CD4-positive, alpha-beta T cell treated with Interleukin-4 for 1 hour (primary cell): Measurements from ENCODE around the gene EFCAB5.
"Not testable (repeated sequence)": the region's sequence is repeated elsewhere in the genome, so short reads cannot be mapped to it uniquely, and the experiment has no call there.

Experiments
- DNase-seq, 2 donors: peaks; one replicate each; pipeline ENCODE4 v3.0.0-alpha.2; 2020 to 2022

EFCAB5 gene

GRCh38 chr17:30101686-30102390 is 160.4 kb downstream of the EFCAB5 start:
- no peak for DNase-seq

- no peak for DNase-seq
Measured at GRCh38 chr17:30103921-30104320, 162.5 kb downstream of the EFCAB5 start.

GRCh38 chr17:30104575-30105339 is 163.3 kb downstream of the EFCAB5 start:
- DNase-seq: peak; percentile 77 to 87

- no peak for DNase-seq
Measured at GRCh38 chr17:30112794-30113193, 171.4 kb downstream of the EFCAB5 start.

GRCh38 chr17:30113213-30113612 is 171.8 kb downstream of the EFCAB5 start:
- peak in 1 of 2 donors; percentile 21 for DNase-seq

- no peak for DNase-seq
Measured at GRCh38 chr17:30116345-30116660, 174.9 kb downstream of the EFCAB5 start.

GRCh38 chr17:30116661-30117551 is 175.5 kb downstream of the EFCAB5 start, which contains the start of gene NSRP1:
Gene NSRP1 (plus strand): TSS chr17:30116816. CDS start chr17:30116844, 28 bp downstream.
- peak; percentile 94 for DNase-seq

GRCh38 chr17:30117675-30118081 is 176.2 kb downstream of the EFCAB5 start:
- no peak for DNase-seq

GRCh38 chr17:30118635-30119034 is 177.2 kb downstream of the EFCAB5 start:
- not testable (repeated sequence) for DNase-seq

- DNase-seq: no peak
Measured at GRCh38 chr17:30124273-30124796, 182.9 kb downstream of the EFCAB5 start.

GRCh38 chr17:30130121-30130520 is 188.7 kb downstream of the EFCAB5 start:
- DNase-seq: no peak

- DNase-seq: no peak
Measured at GRCh38 chr17:30132615-30133014, 191.2 kb downstream of the EFCAB5 start.

GRCh38 chr17:30133197-30133596 is 191.8 kb downstream of the EFCAB5 start:
- no peak for DNase-seq

GRCh38 chr17:30134551-30134950 is 193.1 kb downstream of the EFCAB5 start:
- no peak for DNase-seq

GRCh38 chr17:30137158-30137557 is 195.7 kb downstream of the EFCAB5 start:
- no peak for DNase-seq

- DNase-seq: not testable (repeated sequence)
Measured at GRCh38 chr17:30147860-30148259, 206.4 kb downstream of the EFCAB5 start.

GRCh38 chr17:30148376-30148775 is 206.9 kb downstream of the EFCAB5 start:
- DNase-seq: no peak

GRCh38 chr17:30151471-30151870 is 210.0 kb downstream of the EFCAB5 start:
- no peak for DNase-seq

- DNase-seq: no peak
Measured at GRCh38 chr17:30153463-30153862, 212.0 kb downstream of the EFCAB5 start.

GRCh38 chr17:30155389-30155788 is 214.0 kb downstream of the EFCAB5 start:
- no peak for DNase-seq
